K562 (cell line): ENCODE data around the gene SF3A2.

Source experiments
- CREM ChIP-seq: IDR thresholded peaks from 2 replicates; pipeline ENCODE4 v1.6.1; 2014; ENCODE audit warnings: antibody characterized with exemption, low read depth
- EZH2 ChIP-seq: IDR thresholded peaks from 2 replicates; pipeline ENCODE4 v1.6.1; 2012; ENCODE audit warnings: low read depth, mild to moderate bottlenecking, inconsistent platforms, low read length, borderline replicate concordance
- TF ChIP-seq, protein P1 (sequence below), 3 experiments: IDR thresholded peaks in 2 of 3; conservative IDR thresholded peaks in 1 of 3; 2 replicates each; pipeline ENCODE4 v1.5.1; 2011 to 2012; ENCODE audit warnings: low read length in 3 of 3, mild to moderate bottlenecking in 3 of 3, control low read depth in 2 of 3, improper control_type of control experiment in 1 of 3, inconsistent platforms in 1 of 3, low read depth in 1 of 3, mixed read lengths in 1 of 3, moderate library complexity in 1 of 3; ENCODE audit not compliant: insufficient read depth in 2 of 3

DNA sequence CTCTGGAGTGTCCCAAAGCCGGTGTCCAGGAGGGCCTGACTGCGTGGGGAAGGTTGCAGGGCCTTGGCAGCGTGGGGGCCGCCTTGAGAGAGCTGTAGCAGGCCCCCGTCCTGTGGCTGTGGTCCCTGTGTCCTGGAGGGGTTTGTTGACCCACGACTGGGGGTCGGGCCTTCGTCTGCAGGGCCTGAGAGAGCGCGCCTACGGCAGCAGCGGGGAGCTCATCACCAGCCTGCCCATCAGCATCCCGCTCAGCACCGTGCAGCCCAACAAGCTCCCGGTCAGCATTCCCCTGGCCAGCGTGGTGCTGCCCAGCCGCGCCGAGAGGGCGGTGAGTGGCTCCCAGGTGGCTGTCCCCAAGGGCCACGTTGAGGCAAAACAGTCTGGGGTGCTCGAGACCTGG is 19.0 kb upstream of the SF3A2 start:
- TF ChIP-seq CREM (no peak), EZH2 (no peak)
- TF ChIP-seq, protein P1, sequence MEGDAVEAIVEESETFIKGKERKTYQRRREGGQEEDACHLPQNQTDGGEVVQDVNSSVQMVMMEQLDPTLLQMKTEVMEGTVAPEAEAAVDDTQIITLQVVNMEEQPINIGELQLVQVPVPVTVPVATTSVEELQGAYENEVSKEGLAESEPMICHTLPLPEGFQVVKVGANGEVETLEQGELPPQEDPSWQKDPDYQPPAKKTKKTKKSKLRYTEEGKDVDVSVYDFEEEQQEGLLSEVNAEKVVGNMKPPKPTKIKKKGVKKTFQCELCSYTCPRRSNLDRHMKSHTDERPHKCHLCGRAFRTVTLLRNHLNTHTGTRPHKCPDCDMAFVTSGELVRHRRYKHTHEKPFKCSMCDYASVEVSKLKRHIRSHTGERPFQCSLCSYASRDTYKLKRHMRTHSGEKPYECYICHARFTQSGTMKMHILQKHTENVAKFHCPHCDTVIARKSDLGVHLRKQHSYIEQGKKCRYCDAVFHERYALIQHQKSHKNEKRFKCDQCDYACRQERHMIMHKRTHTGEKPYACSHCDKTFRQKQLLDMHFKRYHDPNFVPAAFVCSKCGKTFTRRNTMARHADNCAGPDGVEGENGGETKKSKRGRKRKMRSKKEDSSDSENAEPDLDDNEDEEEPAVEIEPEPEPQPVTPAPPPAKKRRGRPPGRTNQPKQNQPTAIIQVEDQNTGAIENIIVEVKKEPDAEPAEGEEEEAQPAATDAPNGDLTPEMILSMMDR (IDR thresholded peaks at IDR 0.05 in 2 of 3, conservative IDR thresholded peaks at IDR 0.05 in 1 of 3; ENCODE audit: insufficient read depth in 2 of 3, low read depth in 1 of 3, low read length in 3 of 3): no peak
